HFF-Myc (cell line): ENCODE measurements around the gene PARVB.

Experiments
- DNase-seq: peaks from one replicate; pipeline ENCODE4 v3.0.0-alpha.2; 2011; ENCODE audit warnings: low read depth; ENCODE audit errors: extremely low read depth
- H3K4me3 ChIP-seq: replicated peaks from 2 replicates; pipeline ENCODE4 v1.5.1; 2011; ENCODE audit warnings: low read depth, mild to moderate bottlenecking, control low read depth, low read length
- CTCF ChIP-seq: IDR thresholded peaks from 2 replicates; pipeline ENCODE4 v1.5.1; 2012; ENCODE audit warnings: mild to moderate bottlenecking, low read depth, low read length, control low read depth; ENCODE audit errors: missing control alignments

PARVB gene

GRCh38 chr22:43996170-43996980, 27.7 kb upstream of the PARVB start:
- TF ChIP-seq CTCF: no peak
- DNase-seq: no peak
- H3K4me3 ChIP-seq: no peak overlapping the region

- DNase-seq: no peak
- TF ChIP-seq CTCF: no peak
- H3K4me3 ChIP-seq: no peak overlapping the region
These were observed 27.2 kb upstream of the PARVB start for GRCh38 chr22:43996981-43997265.

GRCh38 chr22:43998679-43999264, 25.3 kb upstream of the PARVB start:
- TF ChIP-seq CTCF: no peak

GRCh38 chr22:43999378-43999777, 24.7 kb upstream of the PARVB start:
- H3K4me3 ChIP-seq: no peak overlapping the region
- no peak for DNase-seq
- TF ChIP-seq CTCF: no peak

More at GRCh38 chr22:43998679-43999264, 25.3 kb upstream of the PARVB start:
- H3K4me3 ChIP-seq: no peak overlapping the region
- no peak for DNase-seq

GRCh38 chr22:44000123-44000522, 24.0 kb upstream of the PARVB start:
- H3K4me3 ChIP-seq: no peak overlapping the region
- no peak for DNase-seq
- TF ChIP-seq CTCF: no peak

- no peak for DNase-seq
- no peak for TF ChIP-seq CTCF
- no peak overlapping the region for H3K4me3 ChIP-seq
These were observed 22.6 kb upstream of the PARVB start for GRCh38 chr22:44001521-44001920.
